Right lobe of liver (tissue), 6 donors: ENCODE measurements around the gene TPD52L2. TPM values are rescaled to one million over a fixed set of nuclear protein-coding genes. Genes with fewer than 3 reads are reported as not detected.

ENCODE experiments used
- ATAC-seq, 4 donors: fragments of 200-7000 bp; cut with Tn5 transposase; one replicate each; pipeline ENCODE4 v1.9.1; 2020; ENCODE audit warnings: mild to moderate bottlenecking in 4 of 4, moderate library complexity in 4 of 4
- DNase-seq, 3 donors: peaks; one replicate each; pipeline ENCODE4 v3.0.0-alpha.2; 2020
- H3K27ac ChIP-seq, 3 donors: fragments of 200-600 bp; one replicate each; pipeline ENCODE4 v1.8.0; 2022
- H3K27me3 ChIP-seq, 2 donors: fragments of 200-600 bp; one replicate each; pipeline ENCODE4 v1.8.0; 2022
- H3K36me3 ChIP-seq, 4 donors: fragments of 200-600 bp; sonication (generic) in 1 of 4; one replicate each; pipeline versions ENCODE4 v1.5.1 to v1.8.0; 2017 to 2022; ENCODE audit warnings: control low read depth in 1 of 4
- H3K4me1 ChIP-seq, 4 donors: fragments of 200-600 bp; sonication (generic) in 1 of 4; one replicate each; pipeline versions ENCODE4 v1.5.1 to v1.8.0; 2017 to 2022; ENCODE audit warnings: control low read depth in 1 of 4
- H3K4me3 ChIP-seq, 3 donors: fragments of 200-600 bp; one replicate each; pipeline ENCODE4 v1.8.0; 2022
- H3K9me3 ChIP-seq, 4 donors: fragments of 200-600 bp; sonication (generic) in 1 of 4; one replicate each; pipeline versions ENCODE4 v1.5.1 to v1.8.0; 2017 to 2022; ENCODE audit warnings: control low read depth in 1 of 4
- POLR2A ChIP-seq: fragments of 450-650 bp; IDR thresholded peaks from one replicate; pipeline ENCODE4 v1.6.1; 2017; ENCODE audit warnings: antibody characterized with exemption, mild to moderate bottlenecking
- WGBS: methylation state at CpG from one replicate; pipeline ENCODE4 v1.1.6; 2018; ENCODE audit warnings: low coverage, low lambda C conversion rate; ENCODE audit not compliant: insufficient coverage; ENCODE audit errors: missing lambda C conversion rate; 5-methylcytosine and 5-hydroxymethylcytosine counted together
- intact Hi-C, 2 donors: fragments of 100-400 bp; cut with DNase I; formaldehyde crosslinking; loops; one replicate each; pipeline versions ENCODE4 v1.11.2 to v1.14.1; 2022
- total RNA-seq, 6 experiments: library from RNA; depleted of rRNA in 2 of 6; stranded (reverse); fragments of >200 nt in 2 of 6; fragmentation: NEBNext Ultra II Directional in 3 of 6; extraction: Animal tissue kit (Norgen Biotek cat#: 25700) in 3 of 6; gene quantifications; one replicate each; pipeline versions ENCODE4 v1.1.0 to v1.2.4, GENCODE V29; 2016 to 2023
- TF ChIP-seq, protein P1 (sequence below), 4 donors: fragments of 200-600 bp in 3 of 4; fragments of 450-650 bp in 1 of 4; IDR thresholded peaks; one replicate each; pipeline versions ENCODE4 v1.5.1 to v1.8.0; 2016 to 2022; ENCODE audit warnings: antibody characterized with exemption in 4 of 4, mild to moderate bottlenecking in 2 of 4
- donor health status: DM: no; HTN: yes; CAD: no.
- donor health status: DM: no; HTN: no; CAD: no.
- donor health status: DM: no; HTN: no; CAD: no.
- donor health status: DM: no; HTN: yes; CAD: no.
- donor health status: DM: no; HTN: yes; CAD: no.

The TPD52L2 gene
- total RNA-seq, 6 experiments from 2014 or later = 20.1 to 46.8 (median 30.5) TPM

DNA sequence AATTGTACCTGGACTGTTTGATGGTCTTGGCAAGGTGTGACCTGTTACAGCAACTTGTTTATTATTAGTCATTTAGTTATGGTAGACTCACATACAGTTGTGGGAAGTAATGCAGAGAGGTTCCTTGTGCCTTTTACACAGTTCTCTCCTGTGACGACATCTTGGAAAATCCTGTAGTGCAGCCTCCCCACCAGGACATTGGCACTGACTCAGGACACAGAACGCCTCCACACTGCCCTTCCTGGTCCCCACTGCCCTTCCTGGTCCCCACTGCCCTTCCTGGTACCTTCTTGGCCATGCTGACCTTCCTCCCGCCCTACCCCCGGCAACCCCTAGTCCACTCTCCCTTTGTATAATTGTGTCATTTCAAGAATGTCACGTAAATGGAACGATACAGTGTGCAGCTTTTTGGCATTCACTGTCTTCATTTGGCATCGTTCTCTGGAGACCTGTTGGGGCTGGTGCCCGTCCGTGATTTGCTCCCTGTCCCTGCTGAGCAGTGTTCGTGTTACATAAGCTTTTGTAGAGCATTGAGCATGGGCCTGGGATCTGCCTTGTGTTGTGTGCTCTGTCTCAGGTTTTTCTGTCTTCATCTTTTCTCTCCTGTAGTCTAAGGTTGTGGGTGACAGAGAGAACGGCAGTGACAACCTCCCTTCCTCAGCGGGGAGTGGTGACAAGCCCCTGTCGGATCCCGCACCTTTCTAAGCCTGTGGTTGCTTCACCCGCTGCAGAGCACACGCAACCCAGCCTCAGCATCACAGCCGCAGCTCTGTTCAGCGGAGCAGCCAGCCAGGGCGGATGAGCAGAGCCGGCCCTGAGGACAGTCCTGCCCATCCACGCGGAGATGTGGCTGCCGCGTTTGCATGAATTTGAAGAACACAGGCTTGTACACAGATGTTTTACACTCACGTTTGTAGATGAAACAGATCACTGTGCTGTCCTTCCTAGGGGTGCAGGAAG is 24.5 kb downstream of the TPD52L2 start:
- DNase-seq (no peak), ATAC-seq (no peak)
- TF ChIP-seq, protein P1, sequence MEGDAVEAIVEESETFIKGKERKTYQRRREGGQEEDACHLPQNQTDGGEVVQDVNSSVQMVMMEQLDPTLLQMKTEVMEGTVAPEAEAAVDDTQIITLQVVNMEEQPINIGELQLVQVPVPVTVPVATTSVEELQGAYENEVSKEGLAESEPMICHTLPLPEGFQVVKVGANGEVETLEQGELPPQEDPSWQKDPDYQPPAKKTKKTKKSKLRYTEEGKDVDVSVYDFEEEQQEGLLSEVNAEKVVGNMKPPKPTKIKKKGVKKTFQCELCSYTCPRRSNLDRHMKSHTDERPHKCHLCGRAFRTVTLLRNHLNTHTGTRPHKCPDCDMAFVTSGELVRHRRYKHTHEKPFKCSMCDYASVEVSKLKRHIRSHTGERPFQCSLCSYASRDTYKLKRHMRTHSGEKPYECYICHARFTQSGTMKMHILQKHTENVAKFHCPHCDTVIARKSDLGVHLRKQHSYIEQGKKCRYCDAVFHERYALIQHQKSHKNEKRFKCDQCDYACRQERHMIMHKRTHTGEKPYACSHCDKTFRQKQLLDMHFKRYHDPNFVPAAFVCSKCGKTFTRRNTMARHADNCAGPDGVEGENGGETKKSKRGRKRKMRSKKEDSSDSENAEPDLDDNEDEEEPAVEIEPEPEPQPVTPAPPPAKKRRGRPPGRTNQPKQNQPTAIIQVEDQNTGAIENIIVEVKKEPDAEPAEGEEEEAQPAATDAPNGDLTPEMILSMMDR (IDR thresholded peaks at IDR 0.05) = no peak
- no peak for TF ChIP-seq POLR2A
- H3K4me1 ChIP-seq = peaks cover 0 to 7% (median 0%) of the 10 kb centered on the region in 4 donors
- no peak overlapping the region for H3K27ac ChIP-seq
- 81% methylated on average over 21 of the region's 25 CpGs for WGBS
- H3K9me3 ChIP-seq = no peaks in the 10 kb centered on the region
- H3K27me3 ChIP-seq = no peaks in the 10 kb centered on the region
- intact Hi-C loops = loop anchor here in 1 of 2 donors (10.0 kb wide), 1 partner anchor 45 kb away; no protein-coding TSS in a partner anchor
- H3K36me3 ChIP-seq = peaks cover 0 to 40% (median 11%) of the 10 kb centered on the region in 4 donors
- H3K4me3 ChIP-seq = no peak overlapping the region

DNA sequence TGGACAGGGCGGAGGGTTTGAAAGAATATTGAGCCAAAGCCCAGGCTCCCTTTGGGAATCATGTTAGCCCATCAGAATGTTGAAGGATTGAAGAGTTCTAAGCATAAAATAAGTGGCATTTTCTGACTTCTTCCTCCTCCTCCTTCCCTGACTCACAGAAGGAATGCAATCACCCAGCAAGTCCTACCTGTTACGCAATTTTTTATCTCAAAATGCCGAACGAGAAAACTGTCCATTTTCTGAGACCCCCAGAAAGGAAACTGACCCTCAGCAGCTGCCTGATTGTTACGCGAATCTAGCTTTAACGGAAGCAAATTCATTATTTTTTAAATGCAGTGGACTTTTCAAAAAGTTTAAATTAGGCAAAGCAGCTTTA is 25.1 kb downstream of the TPD52L2 start:
- Histone ChIP-seq H3K9me3 (no peaks in the 10 kb centered on the region), H3K4me3 (no peak overlapping the region), H3K27ac (no peak overlapping the region), H3K27me3 (no peaks in the 10 kb centered on the region), H3K36me3 (peaks cover 0 to 38% (median 11%) of the 10 kb centered on the region in 4 donors), H3K4me1 (peaks cover 0 to 7% (median 0%) of the 10 kb centered on the region in 4 donors)
- intact Hi-C loops = no loop called here
- TF ChIP-seq, protein P1 (IDR thresholded peaks at IDR 0.05) = no peak
- no peak for TF ChIP-seq POLR2A
- 72% methylated on average over 7 of the region's 7 CpGs for WGBS
- ATAC-seq (no peak), DNase-seq (no peak)

DNA sequence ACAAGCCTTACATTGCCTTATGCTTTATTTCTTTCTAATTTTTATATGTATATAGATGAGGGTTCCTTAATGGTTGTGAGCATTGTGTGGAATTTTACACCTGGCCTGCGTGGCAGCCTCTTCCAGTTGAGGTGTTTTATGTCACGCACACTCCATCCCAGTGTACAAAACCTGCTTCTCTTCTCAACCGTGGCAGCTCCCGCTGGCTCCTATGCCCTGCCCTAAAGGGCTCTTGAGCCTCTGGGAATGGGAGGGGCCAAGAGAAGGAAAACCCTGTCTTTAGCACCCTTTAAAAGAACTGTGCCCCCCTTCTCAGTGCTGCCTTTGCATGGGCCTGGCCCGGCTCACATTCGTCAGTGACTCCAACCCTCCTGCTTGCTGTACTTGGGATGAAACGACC is 25.5 kb downstream of the TPD52L2 start:
- TF ChIP-seq, protein P1 (IDR thresholded peaks at IDR 0.05) = no peak
- no peak for TF ChIP-seq POLR2A
- no peaks in the 10 kb centered on the region for H3K9me3 ChIP-seq
- ATAC-seq = no peak
- 76% methylated on average over 3 of the region's 7 CpGs for WGBS
- H3K4me3 ChIP-seq = no peak overlapping the region
- H3K27me3 ChIP-seq = no peaks in the 10 kb centered on the region
- peaks cover 0 to 38% (median 11%) of the 10 kb centered on the region in 4 donors for H3K36me3 ChIP-seq
- peaks cover 0 to 7% (median 0%) of the 10 kb centered on the region in 4 donors for H3K4me1 ChIP-seq
- no peak for DNase-seq
- intact Hi-C loops = no loop called here
- H3K27ac ChIP-seq = no peak overlapping the region

DNA sequence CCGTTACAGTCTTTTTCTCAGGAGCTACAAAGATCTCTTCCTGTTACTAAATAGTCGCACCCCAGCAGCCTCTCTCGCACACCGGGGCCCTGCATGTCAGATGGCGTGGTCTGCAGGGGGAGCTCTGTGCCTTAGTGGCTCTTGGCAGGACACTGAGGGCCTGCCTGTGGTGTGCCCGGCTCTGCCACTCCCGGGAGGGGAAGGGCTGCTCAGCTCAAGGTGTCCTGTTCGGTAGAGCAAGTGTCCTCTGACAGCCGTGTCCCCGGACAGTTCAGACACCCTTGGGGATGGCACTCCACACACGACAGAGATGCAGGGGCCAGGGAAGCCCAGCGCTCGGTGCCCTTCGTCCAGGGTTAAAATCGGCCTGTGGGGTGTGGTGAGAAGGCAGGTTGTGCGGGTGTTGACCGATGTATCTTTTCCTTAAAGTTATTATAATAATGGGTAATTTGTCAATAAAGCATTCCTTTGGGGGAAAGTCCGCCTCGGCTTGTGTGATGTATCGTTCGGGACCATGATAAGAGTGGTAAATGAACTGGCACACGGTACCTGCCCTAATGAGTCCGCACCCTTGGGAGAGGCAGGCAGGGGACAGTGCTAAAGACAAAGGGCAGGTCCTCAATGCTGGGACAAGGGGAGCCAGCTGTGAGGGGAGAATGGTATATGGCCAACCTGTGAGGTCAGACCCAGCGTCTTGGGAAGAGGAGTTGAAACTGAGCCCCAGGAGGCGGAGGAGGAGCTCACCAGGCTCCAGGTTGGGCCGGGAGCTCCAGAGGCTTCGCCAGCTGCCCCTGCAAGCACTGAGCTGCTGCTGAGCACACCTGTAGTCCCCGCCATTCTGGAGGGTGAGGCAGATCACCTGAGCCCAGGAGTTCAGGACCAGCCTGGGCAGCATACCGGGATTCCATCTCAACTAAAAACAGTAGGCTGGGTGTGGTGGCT is 26.3 kb downstream of the TPD52L2 start:
- peaks cover 0 to 38% (median 11%) of the 10 kb centered on the region in 4 donors for H3K36me3 ChIP-seq
- ATAC-seq = no peak
- no peaks in the 10 kb centered on the region for H3K9me3 ChIP-seq
- H3K4me1 ChIP-seq = peaks cover 0 to 8% (median under 1%) of the 10 kb centered on the region in 4 donors
- H3K4me3 ChIP-seq = no peak overlapping the region
- no peaks in the 10 kb centered on the region for H3K27me3 ChIP-seq
- intact Hi-C loops = no loop called here
- no peak overlapping the region for H3K27ac ChIP-seq
- 94% methylated on average over 14 of the region's 29 CpGs for WGBS
- no peak for DNase-seq
- no peak for TF ChIP-seq POLR2A
- TF ChIP-seq, protein P1 (IDR thresholded peaks at IDR 0.05) = no peak
